Nephron progenitor cell (in vitro differentiated cells): ENCODE results near the gene CENPVL3.
A peak's percentile ranks its signal among the peaks of the same experiment; 100 is the strongest.
"Not testable (repeated sequence)": the region's sequence is repeated elsewhere in the genome, so short reads cannot be mapped to it uniquely, and the experiment has no call there.

Experiments used
- DNase-seq: peaks from one replicate; pipeline ENCODE4 v3.0.0; 2021
- H3K27ac Mint-ChIP-seq: 2 replicates; pipeline ENCODE4 v1.8.0; 2021; ENCODE audit warnings: mild to moderate bottlenecking, moderate library complexity, mixed read lengths
- H3K27me3 Mint-ChIP-seq: 2 replicates; pipeline ENCODE4 v1.8.0; 2021; ENCODE audit warnings: mild to moderate bottlenecking, low read depth, mixed read lengths; ENCODE audit not compliant: poor library complexity
- H3K36me3 Mint-ChIP-seq: 2 replicates; pipeline ENCODE4 v1.8.0; 2021; ENCODE audit warnings: low read depth, mixed read lengths
- H3K4me1 Mint-ChIP-seq: 2 replicates; pipeline ENCODE4 v1.8.0; 2021; ENCODE audit warnings: mixed read lengths
- H3K4me3 Mint-ChIP-seq: 2 replicates; pipeline ENCODE4 v1.8.0; 2021; ENCODE audit warnings: mild to moderate bottlenecking, moderate library complexity, mixed read lengths
- H3K9me3 Mint-ChIP-seq: 2 replicates; pipeline ENCODE4 v1.8.0; 2021; ENCODE audit warnings: mild to moderate bottlenecking, moderate library complexity, mixed read lengths
- TF ChIP-seq, protein P1 (sequence below): fragments of 200-600 bp; sonication (generic); IDR thresholded peaks from 2 replicates; pipeline ENCODE4 v1.5.0; 2021; ENCODE audit warnings: antibody characterized with exemption

The CENPVL3 gene

DNA sequence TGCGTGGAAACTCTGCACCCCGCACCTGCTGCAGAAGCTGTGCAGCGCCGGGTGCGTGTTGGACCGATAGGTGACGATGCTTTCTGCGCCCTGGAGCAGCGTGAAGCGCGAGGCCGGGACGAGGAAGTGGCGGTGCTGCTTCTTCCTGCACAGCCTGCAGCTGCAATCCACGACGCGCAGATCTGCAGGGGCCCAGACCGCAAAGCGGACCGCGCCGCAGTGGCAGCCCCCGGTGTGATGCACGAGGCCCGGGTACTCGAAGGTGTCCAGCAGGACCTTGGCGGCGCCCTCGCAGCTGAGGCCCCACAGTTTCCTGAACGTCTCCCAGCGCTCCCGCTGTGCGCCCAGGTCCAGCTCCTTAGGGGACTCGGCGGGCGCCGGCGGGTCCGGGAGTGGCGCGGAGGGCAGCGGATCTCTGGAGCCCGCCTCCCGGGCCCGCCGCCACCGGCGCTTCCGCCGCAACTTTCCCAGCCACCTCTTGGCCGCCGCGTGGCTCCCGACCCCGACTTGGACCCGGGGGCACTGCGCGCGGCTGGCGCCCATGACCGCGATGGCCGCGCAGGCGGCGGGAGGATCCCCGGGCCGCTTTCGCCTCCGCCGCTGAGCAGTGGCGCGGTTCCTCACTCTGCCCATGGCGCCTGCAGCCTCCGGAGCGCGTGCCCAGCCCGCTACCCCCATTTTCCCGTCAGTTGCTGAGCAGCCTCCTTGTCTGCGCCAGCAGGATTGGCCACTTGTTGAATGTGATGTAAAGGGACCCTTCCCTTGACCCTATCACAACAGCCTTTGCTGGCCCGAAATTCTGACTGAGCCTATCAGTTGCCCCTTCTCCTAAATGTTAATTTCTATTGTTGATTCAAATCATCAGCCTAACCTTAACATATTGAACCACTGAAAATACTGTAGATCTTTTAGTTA lies at the start of gene CENPVL3:
CENPVL3 (minus strand) TSS at position 672 of the 915 bp plus-strand sequence; CDS start at position 633, 39 bp downstream.
- not testable (repeated sequence) for H3K36me3 Mint-ChIP-seq, H3K27ac Mint-ChIP-seq, H3K4me1 Mint-ChIP-seq
- H3K27me3 Mint-ChIP-seq, result peaks cover 39% of the 10 kb centered on the region
- peaks cover 59% of the 10 kb centered on the region for H3K9me3 Mint-ChIP-seq
- peak; percentile 39 for DNase-seq
- peak within 1 kb of the TSS; percentile 87 for H3K4me3 Mint-ChIP-seq

DNA sequence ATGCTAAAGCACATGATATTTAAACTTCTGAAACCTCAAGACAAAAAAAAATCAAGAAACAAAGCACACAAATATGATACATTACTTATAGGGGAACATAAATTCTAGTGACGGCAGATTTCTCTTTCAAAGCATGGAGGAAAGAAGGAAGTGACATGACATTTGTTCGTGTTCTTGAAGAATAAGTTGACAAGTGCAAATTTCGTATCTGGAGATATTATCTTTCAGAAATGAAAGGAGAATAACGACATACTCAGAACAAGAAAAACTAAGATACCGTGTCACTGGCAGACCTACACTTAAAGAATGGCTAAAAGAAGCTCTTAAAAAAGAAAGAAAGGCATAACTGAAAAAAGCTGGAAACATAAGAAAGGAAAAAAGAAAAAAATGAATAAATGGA lies 47.3 kb upstream of the CENPVL3 start:
- peaks cover 16% of the 10 kb centered on the region for H3K27me3 Mint-ChIP-seq
- H3K4me3 Mint-ChIP-seq, result no peak overlapping the region
- no peaks in the 10 kb centered on the region for H3K36me3 Mint-ChIP-seq
- H3K27ac Mint-ChIP-seq, result no peak overlapping the region
- peaks cover 20% of the 10 kb centered on the region for H3K9me3 Mint-ChIP-seq
- no peaks in the 10 kb centered on the region for H3K4me1 Mint-ChIP-seq
- DNase-seq, result no peak
- TF ChIP-seq, protein P1, sequence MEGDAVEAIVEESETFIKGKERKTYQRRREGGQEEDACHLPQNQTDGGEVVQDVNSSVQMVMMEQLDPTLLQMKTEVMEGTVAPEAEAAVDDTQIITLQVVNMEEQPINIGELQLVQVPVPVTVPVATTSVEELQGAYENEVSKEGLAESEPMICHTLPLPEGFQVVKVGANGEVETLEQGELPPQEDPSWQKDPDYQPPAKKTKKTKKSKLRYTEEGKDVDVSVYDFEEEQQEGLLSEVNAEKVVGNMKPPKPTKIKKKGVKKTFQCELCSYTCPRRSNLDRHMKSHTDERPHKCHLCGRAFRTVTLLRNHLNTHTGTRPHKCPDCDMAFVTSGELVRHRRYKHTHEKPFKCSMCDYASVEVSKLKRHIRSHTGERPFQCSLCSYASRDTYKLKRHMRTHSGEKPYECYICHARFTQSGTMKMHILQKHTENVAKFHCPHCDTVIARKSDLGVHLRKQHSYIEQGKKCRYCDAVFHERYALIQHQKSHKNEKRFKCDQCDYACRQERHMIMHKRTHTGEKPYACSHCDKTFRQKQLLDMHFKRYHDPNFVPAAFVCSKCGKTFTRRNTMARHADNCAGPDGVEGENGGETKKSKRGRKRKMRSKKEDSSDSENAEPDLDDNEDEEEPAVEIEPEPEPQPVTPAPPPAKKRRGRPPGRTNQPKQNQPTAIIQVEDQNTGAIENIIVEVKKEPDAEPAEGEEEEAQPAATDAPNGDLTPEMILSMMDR, result no peak

GRCh38 chrX:51643377-51643776 lies 24.7 kb upstream of the CENPVL3 start:
- H3K36me3 Mint-ChIP-seq, result no peaks in the 10 kb centered on the region
- H3K27ac Mint-ChIP-seq, result no peak overlapping the region
- TF ChIP-seq, protein P1, result no peak
- no peaks in the 10 kb centered on the region for H3K4me1 Mint-ChIP-seq
- peaks cover 49% of the 10 kb centered on the region for H3K9me3 Mint-ChIP-seq
- H3K27me3 Mint-ChIP-seq, result peaks cover 7% of the 10 kb centered on the region
- no peak for DNase-seq
- H3K4me3 Mint-ChIP-seq, result no peak overlapping the region

DNA sequence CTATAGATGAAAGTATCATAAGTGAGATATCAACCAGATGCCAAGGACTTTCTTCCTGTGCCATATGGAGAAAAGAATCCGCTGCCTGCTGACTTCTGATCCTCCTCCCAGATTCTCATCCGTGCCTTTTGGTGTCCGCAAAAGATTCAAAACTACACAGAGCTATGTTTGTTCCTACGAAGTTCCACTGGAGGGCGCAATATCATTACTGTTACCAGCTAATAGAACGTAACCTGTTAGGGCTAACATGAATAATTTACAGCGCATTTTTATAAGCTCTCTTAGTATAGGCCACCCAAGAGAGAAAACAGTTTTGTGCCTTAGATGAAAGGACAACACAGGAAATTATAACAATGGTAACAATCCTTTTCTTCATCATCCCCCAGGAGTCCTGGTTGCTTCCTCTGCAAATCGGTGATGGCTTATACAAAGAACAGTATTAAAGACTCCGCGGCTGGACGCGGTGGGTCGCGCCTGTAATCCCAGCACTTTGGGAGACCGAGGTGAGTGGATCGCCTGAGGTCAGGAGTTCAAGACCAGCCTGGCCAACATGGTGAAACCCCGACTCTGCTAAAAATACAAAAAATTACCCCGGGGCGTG lies 22.8 kb upstream of the CENPVL3 start:
- Mint-ChIP-seq H3K36me3 (no peaks in the 10 kb centered on the region), H3K4me1 (no peaks in the 10 kb centered on the region), H3K9me3 (peaks cover 34% of the 10 kb centered on the region), H3K27me3 (peaks cover 3% of the 10 kb centered on the region), H3K4me3 (no peak overlapping the region), H3K27ac (no peak overlapping the region)
- TF ChIP-seq, protein P1, result peak; percentile 52
- DNase-seq, result peak; percentile 11

DNA sequence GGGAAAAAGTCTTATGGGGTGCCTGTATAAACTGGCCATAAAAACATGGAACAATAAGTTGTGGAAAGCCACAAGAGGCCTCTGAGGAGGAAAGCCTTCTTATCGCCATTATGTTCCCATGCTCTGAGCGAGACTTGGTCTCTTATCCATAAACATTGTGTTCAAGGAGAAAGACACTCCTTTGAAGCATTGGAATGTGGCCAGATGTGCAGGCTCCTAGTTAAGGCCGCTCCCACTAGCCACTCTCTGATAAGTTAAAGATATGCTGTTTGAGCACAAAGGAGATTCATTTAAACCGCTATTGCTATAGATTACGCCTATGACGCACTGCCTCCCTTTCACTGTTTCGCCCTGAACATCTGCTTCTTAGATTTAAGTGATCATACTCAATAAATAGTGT lies 17.8 kb upstream of the CENPVL3 start:
- not testable (repeated sequence) for H3K36me3 Mint-ChIP-seq, H3K27me3 Mint-ChIP-seq, H3K4me1 Mint-ChIP-seq, DNase-seq, H3K27ac Mint-ChIP-seq, H3K4me3 Mint-ChIP-seq
- H3K9me3 Mint-ChIP-seq, result peaks cover 30% of the 10 kb centered on the region

DNA sequence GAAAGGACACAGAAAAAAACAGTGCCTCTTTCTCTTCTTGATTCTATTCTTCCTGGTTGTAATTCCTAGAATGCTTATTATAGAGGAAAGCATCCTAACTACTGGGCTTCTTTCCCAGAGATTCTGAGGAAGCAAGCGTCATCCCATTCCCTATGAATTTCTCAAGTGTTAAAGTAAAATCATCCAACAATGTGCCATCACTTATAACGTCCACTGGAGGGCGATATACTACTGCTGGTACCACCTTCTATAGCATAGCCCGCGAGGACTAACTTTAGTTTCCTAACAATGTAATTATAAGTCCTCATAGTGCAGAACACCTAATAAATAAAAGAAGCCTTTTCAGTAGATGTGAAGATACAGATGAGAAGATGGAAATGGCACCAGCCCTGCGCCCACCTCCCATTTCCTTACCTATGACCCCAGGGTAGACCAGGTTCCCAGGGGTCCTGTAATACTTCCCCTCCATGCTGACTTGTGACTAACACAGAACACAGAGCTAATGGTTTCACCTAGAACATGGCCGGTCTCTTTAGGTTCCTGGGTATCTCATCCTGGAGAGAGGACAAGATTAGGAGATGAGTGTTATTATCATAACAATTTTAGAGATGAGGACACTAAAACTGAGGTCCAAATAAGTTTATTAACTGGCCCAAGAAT lies 4.2 kb downstream of the CENPVL3 start:
- peaks cover 30% of the 10 kb centered on the region for H3K9me3 Mint-ChIP-seq
- H3K4me1 Mint-ChIP-seq, result peaks cover 5% of the 10 kb centered on the region
- H3K36me3 Mint-ChIP-seq, result peaks cover 8% of the 10 kb centered on the region
- DNase-seq, result no peak
- H3K27me3 Mint-ChIP-seq, result peaks cover 42% of the 10 kb centered on the region
- H3K4me3 Mint-ChIP-seq, result no peak overlapping the region
- H3K27ac Mint-ChIP-seq, result no peak overlapping the region
- TF ChIP-seq, protein P1, result peak; percentile 66
